AG08396 (cell line): ENCODE measurements around the gene CXCL6.

Experiments used
- DNase-seq: peaks from one replicate; pipeline ENCODE4 v3.0.0; 2012; ENCODE audit warnings: low spot score, mixed read lengths

CXCL6 gene

GRCh38 chr4:73836373-73837279, at the start of gene CXCL6:
Gene CXCL6 (plus strand): TSS chr4:73836678. CDS start chr4:73836751, 73 bp downstream.
- DNase-seq: peak; percentile 23

- DNase-seq: no peak
These were observed 48.1 kb upstream of the CXCL6 start for GRCh38 chr4:73788411-73788810.

- no peak for DNase-seq
These were observed 37.6 kb upstream of the CXCL6 start for GRCh38 chr4:73798842-73799241.

- no peak for DNase-seq
These were observed 36.3 kb upstream of the CXCL6 start for GRCh38 chr4:73800206-73800605.

- DNase-seq: no peak
These were observed 34.8 kb upstream of the CXCL6 start for GRCh38 chr4:73801692-73802091.

GRCh38 chr4:73803213-73803612, 33.3 kb upstream of the CXCL6 start:
- no peak for DNase-seq

GRCh38 chr4:73810191-73810590, 26.3 kb upstream of the CXCL6 start:
- DNase-seq: no peak

GRCh38 chr4:73811841-73812240, 24.6 kb upstream of the CXCL6 start:
- DNase-seq: no peak

- DNase-seq: no peak
These were observed 21.8 kb upstream of the CXCL6 start for GRCh38 chr4:73814679-73815078.

GRCh38 chr4:73815145-73815544, 21.3 kb upstream of the CXCL6 start:
- DNase-seq: no peak

GRCh38 chr4:73816814-73817213, 19.7 kb upstream of the CXCL6 start:
- peak; percentile 20 for DNase-seq

- no peak for DNase-seq
These were observed 19.1 kb upstream of the CXCL6 start for GRCh38 chr4:73817341-73817740.

GRCh38 chr4:73821325-73821724, 15.2 kb upstream of the CXCL6 start:
- DNase-seq: no peak

- DNase-seq: no peak
These were observed 14.1 kb upstream of the CXCL6 start for GRCh38 chr4:73822389-73822788.

- DNase-seq: no peak
These were observed 13.5 kb upstream of the CXCL6 start for GRCh38 chr4:73822812-73823504.

GRCh38 chr4:73823760-73824159, 12.7 kb upstream of the CXCL6 start:
- no peak for DNase-seq

GRCh38 chr4:73828956-73829355, 7.5 kb upstream of the CXCL6 start:
- DNase-seq: no peak

GRCh38 chr4:73831569-73831968, 4.9 kb upstream of the CXCL6 start:
- no peak for DNase-seq

- DNase-seq: no peak
These were observed 3.7 kb upstream of the CXCL6 start for GRCh38 chr4:73832651-73833237.

- no peak for DNase-seq
These were observed 2.6 kb downstream of the CXCL6 start for GRCh38 chr4:73839071-73839470.

- DNase-seq: no peak
These were observed 3.2 kb downstream of the CXCL6 start for GRCh38 chr4:73839715-73840114.

GRCh38 chr4:73841243-73841925, 4.9 kb downstream of the CXCL6 start:
- DNase-seq: no peak
